CD14-positive monocyte (primary cell): ENCODE results near the gene HIVEP3. TPM values are rescaled to one million over a fixed set of nuclear protein-coding genes. Genes with fewer than 3 reads are reported as not detected.

Experiments used
- DNase-seq, 3 donors: peaks; one replicate each; pipeline ENCODE4 v3.0.0-alpha.2; 2011 to 2022
- H2AFZ ChIP-seq: 2 replicates; pipeline ENCODE4 v1.6.0; 2012; ENCODE audit warnings: mild to moderate bottlenecking, low read depth, low read length, inconsistent platforms; ENCODE audit not compliant: insufficient read depth, poor library complexity, severe bottlenecking
- H3K27ac ChIP-seq, 2 donors: 1 replicate in 1 of 2; 2 replicates in 1 of 2; pipeline ENCODE4 v1.5.1; 2012 to 2013; ENCODE audit warnings: low read length in 2 of 2, control low read depth in 1 of 2, inconsistent platforms in 1 of 2, low read depth in 1 of 2, mild to moderate bottlenecking in 1 of 2
- H3K27me3 ChIP-seq, 2 donors: one replicate each; pipeline versions ENCODE4 v1.6.0 to v1.6.1; 2011 to 2013; ENCODE audit warnings: low read length in 2 of 2; ENCODE audit not compliant: control insufficient read depth in 2 of 2, insufficient read depth in 2 of 2
- H3K36me3 ChIP-seq, 2 donors: replicated peaks in 1 of 2; 1 replicate in 1 of 2; 2 replicates in 1 of 2; pipeline versions ENCODE4 v1.5.1 to v1.6.1; 2012 to 2013; ENCODE audit warnings: low read length in 2 of 2, control low read depth in 1 of 2, inconsistent platforms in 1 of 2, mild to moderate bottlenecking in 1 of 2; ENCODE audit not compliant: insufficient read depth in 2 of 2, control insufficient read depth in 1 of 2
- H3K4me1 ChIP-seq, 2 donors: 1 replicate in 1 of 2; 2 replicates in 1 of 2; pipeline versions ENCODE4 v1.5.1 to v1.6.1; 2012 to 2013; ENCODE audit warnings: low read length in 2 of 2, control low read depth in 1 of 2, inconsistent platforms in 1 of 2, mild to moderate bottlenecking in 1 of 2, moderate library complexity in 1 of 2; ENCODE audit not compliant: insufficient read depth in 2 of 2, control insufficient read depth in 1 of 2
- H3K4me2 ChIP-seq: replicated peaks from 2 replicates; pipeline ENCODE3; 2012; ENCODE audit warnings: low read length, moderate library complexity, mild to moderate bottlenecking; ENCODE audit not compliant: poor library complexity, severe bottlenecking; ENCODE audit errors: extremely low read depth
- H3K4me3 ChIP-seq, 3 experiments: fragments of 200-600 bp in 1 of 3; sonication (generic) in 1 of 3; replicated peaks in 1 of 3; 1 replicate in 2 of 3; 2 replicates in 1 of 3; pipeline ENCODE4 v1.5.1; 2011 to 2013; ENCODE audit warnings: low read length in 3 of 3, mild to moderate bottlenecking in 3 of 3, control low read depth in 2 of 3, low read depth in 2 of 3, inconsistent platforms in 1 of 3, moderate library complexity in 1 of 3
- H3K79me2 ChIP-seq: 2 replicates; pipeline ENCODE4 v1.6.0; 2012; ENCODE audit warnings: mild to moderate bottlenecking, control low read depth, inconsistent platforms, low read length, moderate library complexity; ENCODE audit not compliant: insufficient read depth
- H3K9ac ChIP-seq: 2 replicates; pipeline ENCODE4 v1.6.0; 2017; ENCODE audit warnings: low read length, mild to moderate bottlenecking; ENCODE audit not compliant: insufficient read depth, poor library complexity, severe bottlenecking
- H3K9me3 ChIP-seq, 2 donors: replicated peaks in 1 of 2; 1 replicate in 1 of 2; 2 replicates in 1 of 2; pipeline versions ENCODE4 v1.5.1 to v1.6.1; 2012 to 2013; ENCODE audit warnings: low read length in 2 of 2, control low read depth in 1 of 2; ENCODE audit not compliant: control insufficient read depth in 1 of 2, insufficient read depth in 1 of 2
- H4K20me1 ChIP-seq: 2 replicates; pipeline ENCODE4 v1.6.0; 2012; ENCODE audit warnings: mild to moderate bottlenecking, low read length, control low read depth, moderate library complexity; ENCODE audit not compliant: insufficient read depth
- H3K27ac Mint-ChIP-seq, 7 donors: one replicate each; pipeline ENCODE4 v1.8.0; 2020; ENCODE audit warnings: mild to moderate bottlenecking in 7 of 7, mixed read lengths in 7 of 7, moderate library complexity in 6 of 7, inconsistent platforms in 2 of 7
- H3K27me3 Mint-ChIP-seq, 3 donors: one replicate each; pipeline ENCODE4 v1.8.0; 2021 to 2022; ENCODE audit warnings: low read depth in 3 of 3, mild to moderate bottlenecking in 3 of 3, mixed read lengths in 3 of 3, moderate library complexity in 3 of 3, inconsistent platforms in 1 of 3
- H3K36me3 Mint-ChIP-seq, 2 donors: one replicate each; pipeline ENCODE4 v1.8.0; 2020; ENCODE audit warnings: mixed read lengths in 2 of 2, inconsistent platforms in 1 of 2, mild to moderate bottlenecking in 1 of 2
- H3K4me1 Mint-ChIP-seq: one replicate; pipeline ENCODE4 v1.8.0; 2020; ENCODE audit warnings: mild to moderate bottlenecking, mixed read lengths
- H3K4me3 Mint-ChIP-seq, 2 donors: one replicate each; pipeline ENCODE4 v1.8.0; 2020; ENCODE audit warnings: mild to moderate bottlenecking in 2 of 2, mixed read lengths in 2 of 2, moderate library complexity in 1 of 2
- H3K9me3 Mint-ChIP-seq, 7 donors: one replicate each; pipeline ENCODE4 v1.8.0; 2020 to 2022; ENCODE audit warnings: mixed read lengths in 7 of 7, mild to moderate bottlenecking in 6 of 7, moderate library complexity in 6 of 7, inconsistent platforms in 2 of 7
- whole genome bisulfite sequencing: methylation state at CpG from one replicate; pipeline ENCODE4 v1.1.5; 2013; ENCODE audit warnings: missing lambda C conversion rate; ENCODE audit not compliant: insufficient coverage; 5-methylcytosine and 5-hydroxymethylcytosine counted together
- intact Hi-C, 2 donors: fragments of 100-400 bp; cut with micrococcal nuclease; formaldehyde crosslinking; loops; one replicate each; pipeline versions ENCODE4 v1.15.0 to v1.15.1; 2023
- polyA plus RNA-seq, 3 donors: library from polyadenylated mRNA; depleted of rRNA in 1 of 3; unstranded in 2 of 3; stranded (reverse) in 1 of 3; fragments of 300-500 nt in 2 of 3; fragments of >200 nt in 1 of 3; fragmentation: Illumina TruSeq in 2 of 3; gene quantifications; 1 replicate in 2 of 3; 2 replicates in 1 of 3; pipeline ENCODE4 v1.2.3, GENCODE V29; 2012 to 2021
- TF ChIP-seq, protein P1 (sequence below): fragments of 200-600 bp; IDR thresholded peaks from one replicate; pipeline ENCODE4 v1.8.0; 2022; ENCODE audit warnings: antibody characterized with exemption, mild to moderate bottlenecking

HIVEP3 gene
- polyA plus RNA-seq, 3 donors: 1.2 to 3.7 (median 1.8) TPM

GRCh38 chr1:41486371-41487125 lies 432.2 kb downstream of the HIVEP3 start:
- Mint-ChIP-seq H3K36me3 (no peaks in the 10 kb centered on the region), H3K4me1 (peaks cover 12% of the 10 kb centered on the region), H3K9me3 (no peaks in the 10 kb centered on the region), H3K4me3 (peak overlapping the region; percentile 34 to 72), H3K27ac (no peak overlapping the region), H3K27me3 (peaks cover 21 to 34% (median 31%) of the 10 kb centered on the region in 3 donors)
- Histone ChIP-seq H3K27me3 (peaks cover 0 to 5% of the 10 kb centered on the region in 2 donors), H4K20me1 (no peaks in the 10 kb centered on the region), H3K36me3 (no peaks in the 10 kb centered on the region), H3K4me2 (peak overlapping the region; percentile 41), H3K27ac (no peak overlapping the region), H3K9ac (peak overlapping the region; percentile 27), H3K4me3 (no peak overlapping the region), H2AFZ (peak overlapping the region; percentile 50), H3K9me3 (no peaks in the 10 kb centered on the region), H3K79me2 (no peaks in the 10 kb centered on the region), H3K4me1 (peaks cover 6 to 13% of the 10 kb centered on the region in 2 donors)
- TF ChIP-seq, protein P1, sequence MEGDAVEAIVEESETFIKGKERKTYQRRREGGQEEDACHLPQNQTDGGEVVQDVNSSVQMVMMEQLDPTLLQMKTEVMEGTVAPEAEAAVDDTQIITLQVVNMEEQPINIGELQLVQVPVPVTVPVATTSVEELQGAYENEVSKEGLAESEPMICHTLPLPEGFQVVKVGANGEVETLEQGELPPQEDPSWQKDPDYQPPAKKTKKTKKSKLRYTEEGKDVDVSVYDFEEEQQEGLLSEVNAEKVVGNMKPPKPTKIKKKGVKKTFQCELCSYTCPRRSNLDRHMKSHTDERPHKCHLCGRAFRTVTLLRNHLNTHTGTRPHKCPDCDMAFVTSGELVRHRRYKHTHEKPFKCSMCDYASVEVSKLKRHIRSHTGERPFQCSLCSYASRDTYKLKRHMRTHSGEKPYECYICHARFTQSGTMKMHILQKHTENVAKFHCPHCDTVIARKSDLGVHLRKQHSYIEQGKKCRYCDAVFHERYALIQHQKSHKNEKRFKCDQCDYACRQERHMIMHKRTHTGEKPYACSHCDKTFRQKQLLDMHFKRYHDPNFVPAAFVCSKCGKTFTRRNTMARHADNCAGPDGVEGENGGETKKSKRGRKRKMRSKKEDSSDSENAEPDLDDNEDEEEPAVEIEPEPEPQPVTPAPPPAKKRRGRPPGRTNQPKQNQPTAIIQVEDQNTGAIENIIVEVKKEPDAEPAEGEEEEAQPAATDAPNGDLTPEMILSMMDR: no peak
- 4% methylated on average over 13 of the region's 23 CpGs for WGBS
- intact Hi-C loops: no loop called here
- no peak for DNase-seq

GRCh38 chr1:41486053-41486370 lies 432.7 kb downstream of the HIVEP3 start:
- no peak overlapping the region for H3K9ac ChIP-seq
- DNase-seq: no peak
- no peaks in the 10 kb centered on the region for H3K9me3 Mint-ChIP-seq
- peaks cover 12% of the 10 kb centered on the region for H3K4me1 Mint-ChIP-seq
- H3K36me3 ChIP-seq: no peaks in the 10 kb centered on the region
- H3K27me3 Mint-ChIP-seq: peaks cover 21 to 35% (median 31%) of the 10 kb centered on the region in 3 donors
- TF ChIP-seq, protein P1: no peak
- peaks cover 6 to 13% of the 10 kb centered on the region in 2 donors for H3K4me1 ChIP-seq
- H3K4me2 ChIP-seq: no peak overlapping the region
- no peak overlapping the region for H3K27ac Mint-ChIP-seq
- no peaks in the 10 kb centered on the region for H3K36me3 Mint-ChIP-seq
- H4K20me1 ChIP-seq: no peaks in the 10 kb centered on the region
- intact Hi-C loops: no loop called here
- no peak overlapping the region for H3K4me3 Mint-ChIP-seq
- H2AFZ ChIP-seq: no peak overlapping the region
- 92% methylated on average over 2 of the region's 4 CpGs for WGBS
- no peak overlapping the region for H3K4me3 ChIP-seq
- H3K9me3 ChIP-seq: no peaks in the 10 kb centered on the region
- H3K27me3 ChIP-seq: peaks cover 0 to 5% of the 10 kb centered on the region in 2 donors
- H3K27ac ChIP-seq: no peak overlapping the region
- no peaks in the 10 kb centered on the region for H3K79me2 ChIP-seq
